Progenitor cell of endocrine pancreas (in vitro differentiated cells): ENCODE data around the gene CCDC33. TPM values are rescaled to one million over a fixed set of nuclear protein-coding genes. Genes with fewer than 3 reads are reported as not detected.

Source experiments
- DNase-seq: peaks from one replicate; pipeline ENCODE4 v3.0.0; 2021; ENCODE audit warnings: low spot score; ENCODE audit not compliant: unreplicated experiment
- H3K27ac Mint-ChIP-seq: 2 replicates; pipeline ENCODE4 v1.8.0; 2021; ENCODE audit warnings: mild to moderate bottlenecking, moderate library complexity, mixed read lengths
- H3K27me3 Mint-ChIP-seq: 2 replicates; pipeline ENCODE4 v1.8.0; 2021; ENCODE audit warnings: mixed read lengths
- H3K36me3 Mint-ChIP-seq: 2 replicates; pipeline ENCODE4 v1.8.0; 2022; ENCODE audit warnings: mixed read lengths; ENCODE audit not compliant: insufficient read depth
- H3K4me1 Mint-ChIP-seq: 2 replicates; pipeline ENCODE4 v1.8.0; 2021; ENCODE audit warnings: low read depth, mixed read lengths
- H3K4me3 Mint-ChIP-seq: 2 replicates; pipeline ENCODE4 v1.8.0; 2021; ENCODE audit warnings: low read depth, mild to moderate bottlenecking, moderate library complexity, mixed read lengths
- H3K9me3 Mint-ChIP-seq: 2 replicates; pipeline ENCODE4 v1.8.0; 2021; ENCODE audit warnings: low read depth, mixed read lengths
- CTCF ChIP-seq: fragments of 200-600 bp; sonication (generic); IDR thresholded peaks from one replicate; pipeline ENCODE4 v1.5.0; 2021; ENCODE audit warnings: antibody characterized with exemption, mild to moderate bottlenecking; ENCODE audit not compliant: unreplicated experiment
- total RNA-seq: library from RNA; stranded (reverse); gene quantifications from 2 replicates; pipeline ENCODE4 v1.2.1, GENCODE V29; 2021

CCDC33 gene
- total RNA-seq, 1 donor from 2014 or later = 0.84 TPM

DNA sequence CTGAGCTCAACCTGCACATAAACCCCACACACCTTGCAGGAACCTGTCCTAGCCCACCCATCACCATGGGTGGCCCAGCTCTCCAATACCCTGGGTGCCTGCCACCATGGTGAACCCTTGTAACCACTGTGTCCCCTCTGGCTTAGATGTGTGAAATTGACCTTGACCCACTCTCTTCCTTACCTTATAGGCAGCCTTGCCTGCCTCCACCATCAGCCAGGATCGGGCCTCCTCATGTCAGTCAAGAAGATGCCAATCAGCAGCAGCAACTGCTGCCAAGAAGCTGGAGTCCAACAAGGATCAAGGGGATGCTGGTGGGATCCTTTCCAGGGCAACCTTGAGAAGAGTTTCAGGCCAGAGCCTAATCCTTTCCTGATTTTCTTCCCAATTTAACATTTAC is 140.1 kb downstream of the CCDC33 start:
- Mint-ChIP-seq H3K27ac (no peak overlapping the region), H3K4me3 (no peak overlapping the region), H3K4me1 (peaks cover 8% of the 10 kb centered on the region), H3K27me3 (peaks cover 5% of the 10 kb centered on the region), H3K36me3 (no peaks in the 10 kb centered on the region), H3K9me3 (no peaks in the 10 kb centered on the region)
- TF ChIP-seq CTCF = no peak
- DNase-seq = no peak

DNA sequence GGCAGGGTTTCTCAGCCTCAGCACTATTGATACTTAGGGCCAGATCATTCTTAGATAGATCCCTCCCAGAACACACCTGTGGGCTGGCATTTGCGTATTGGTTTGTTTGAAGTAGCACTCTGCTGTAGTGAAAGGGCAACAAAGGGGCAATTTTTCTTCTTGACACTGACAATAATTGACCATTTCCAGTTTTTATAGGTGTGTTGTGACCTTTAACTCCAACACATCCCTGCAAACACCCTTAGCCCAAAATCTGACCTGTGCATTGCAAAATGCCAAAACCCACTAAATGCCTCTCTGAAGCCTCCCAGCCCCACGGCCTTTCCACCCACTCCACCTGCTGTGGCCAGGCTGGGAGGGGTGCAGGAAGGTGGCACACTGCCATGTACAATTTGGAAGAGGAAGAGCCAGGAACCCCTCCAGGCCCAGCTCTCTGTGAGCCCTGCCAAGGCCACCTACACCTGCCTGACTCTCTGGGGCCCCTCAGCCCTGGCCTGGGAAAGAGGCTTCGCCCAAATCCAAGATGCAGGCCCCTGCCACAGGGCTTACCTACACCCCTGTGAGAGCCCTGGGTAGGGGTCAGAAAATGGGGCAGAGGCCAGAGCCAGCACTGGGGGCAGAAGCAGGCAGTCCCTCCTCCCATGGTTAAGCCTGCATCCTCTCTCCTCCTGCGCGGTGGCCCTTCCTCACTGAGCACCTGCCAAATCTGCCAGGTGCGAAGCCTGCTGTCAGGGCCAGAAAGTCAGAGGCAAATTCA is 140.9 kb downstream of the CCDC33 start:
- no peak for TF ChIP-seq CTCF
- Mint-ChIP-seq H3K9me3 (no peaks in the 10 kb centered on the region), H3K36me3 (no peaks in the 10 kb centered on the region), H3K4me3 (no peak overlapping the region), H3K27ac (no peak overlapping the region), H3K4me1 (peaks cover 8% of the 10 kb centered on the region), H3K27me3 (peaks cover 3% of the 10 kb centered on the region)
- DNase-seq = no peak

DNA sequence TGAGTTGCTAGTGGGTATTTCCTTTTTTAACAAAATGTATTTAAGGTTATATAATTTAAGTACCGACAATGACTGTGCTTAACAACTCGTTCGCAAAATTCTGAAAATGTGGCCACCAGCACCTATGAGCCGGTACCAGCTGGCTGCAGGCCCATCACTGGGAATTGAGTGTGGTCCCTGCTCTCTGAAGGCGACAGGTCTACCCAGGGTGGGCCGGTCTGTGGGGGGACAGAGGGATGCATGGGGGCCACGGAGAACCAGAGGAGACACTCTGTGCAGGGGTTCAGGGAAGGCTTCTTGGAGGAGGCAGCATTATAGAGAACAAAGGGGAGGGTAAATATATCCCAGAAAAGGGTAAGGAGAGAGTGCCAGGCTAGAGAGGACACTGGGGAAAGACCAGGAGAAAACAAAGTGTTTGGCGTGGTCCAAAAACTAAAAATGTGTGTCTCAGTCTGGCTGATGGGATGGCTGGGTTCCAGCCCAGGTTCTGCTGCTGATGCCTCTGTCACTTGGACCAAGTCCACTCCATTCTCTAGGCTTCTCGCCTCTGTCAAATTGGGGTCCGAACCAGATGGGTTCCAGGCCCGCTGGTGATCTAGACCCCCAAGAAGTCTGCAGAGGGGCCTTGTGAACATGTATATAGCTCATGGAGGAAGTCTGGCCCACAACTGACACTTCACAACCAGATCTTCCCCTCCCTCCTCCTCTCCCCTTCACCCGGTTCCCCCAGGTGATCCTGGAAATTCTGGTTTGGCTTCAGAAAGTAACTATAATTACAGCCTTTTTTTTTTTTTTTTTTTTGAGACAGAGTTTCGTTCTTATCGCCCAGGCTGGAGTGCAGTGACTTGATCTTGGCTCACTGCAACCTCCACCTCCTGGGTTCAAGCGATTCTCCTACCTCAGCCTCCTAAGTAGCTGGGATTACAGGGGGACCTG is 142.0 kb downstream of the CCDC33 start:
- no peak overlapping the region for H3K4me3 Mint-ChIP-seq
- H3K27me3 Mint-ChIP-seq = peaks cover 2% of the 10 kb centered on the region
- H3K4me1 Mint-ChIP-seq = peaks cover 8% of the 10 kb centered on the region
- H3K27ac Mint-ChIP-seq = no peak overlapping the region
- no peak for DNase-seq
- no peak for TF ChIP-seq CTCF
- no peaks in the 10 kb centered on the region for H3K9me3 Mint-ChIP-seq
- H3K36me3 Mint-ChIP-seq = no peaks in the 10 kb centered on the region

GRCh38 chr15:74378848-74379247 is 142.7 kb downstream of the CCDC33 start:
- no peak for DNase-seq
- Mint-ChIP-seq H3K27ac (no peak overlapping the region), H3K4me3 (no peak overlapping the region), H3K9me3 (no peaks in the 10 kb centered on the region), H3K36me3 (no peaks in the 10 kb centered on the region), H3K27me3 (peaks cover 2% of the 10 kb centered on the region), H3K4me1 (peaks cover 8% of the 10 kb centered on the region)
- no peak for TF ChIP-seq CTCF

DNA sequence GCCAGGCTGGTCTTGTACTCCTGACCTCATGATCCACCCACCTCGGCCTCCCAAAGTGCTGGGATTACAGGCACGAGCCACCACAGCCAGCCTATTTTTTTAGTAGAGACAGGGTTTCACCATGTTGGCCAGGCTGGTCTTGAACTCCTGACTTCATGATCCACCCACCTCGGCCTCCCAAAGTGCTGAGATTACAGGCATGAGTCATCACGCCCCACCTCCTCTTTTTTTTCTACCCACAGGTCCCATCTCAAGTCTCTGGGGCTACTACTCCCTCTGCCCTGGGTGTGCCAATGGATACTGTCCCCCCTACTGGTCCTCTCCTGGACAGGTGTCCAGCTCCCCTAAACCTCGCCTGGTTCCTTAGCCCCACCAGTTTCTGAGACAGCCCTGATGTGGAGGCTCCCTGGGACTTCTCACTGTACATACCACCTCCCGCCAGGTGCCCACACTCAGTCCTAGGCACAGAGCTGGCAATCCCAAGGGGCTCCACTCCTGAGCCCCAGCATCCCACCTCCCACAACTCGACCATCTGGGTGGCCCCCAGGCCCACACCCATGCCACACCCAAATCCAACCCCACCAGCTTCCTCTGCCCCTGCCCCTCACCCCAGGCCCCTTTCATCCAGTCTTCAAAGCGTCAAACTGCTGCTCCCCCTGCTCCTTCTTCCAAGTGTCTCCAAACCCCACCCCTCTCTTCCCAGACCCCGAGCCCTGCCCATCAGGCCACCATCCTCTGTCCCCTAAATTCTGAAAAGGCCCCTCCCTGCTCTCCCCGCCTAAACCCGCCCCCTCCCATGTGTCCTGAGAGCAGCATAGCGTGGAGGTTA is 144.4 kb downstream of the CCDC33 start:
- DNase-seq = no peak
- Mint-ChIP-seq H3K27ac (no peak overlapping the region), H3K4me3 (no peak overlapping the region)

More for the DNA sequence above, 144.4 kb downstream of the CCDC33 start:
- Mint-ChIP-seq H3K27me3 (peaks cover 2% of the 10 kb centered on the region), H3K9me3 (no peaks in the 10 kb centered on the region), H3K4me1 (peaks cover 6% of the 10 kb centered on the region), H3K36me3 (no peaks in the 10 kb centered on the region)
- no peak for TF ChIP-seq CTCF
